22Rv1 (cell line): Measurements from ENCODE around the gene CD200R1L.

ENCODE experiments used
- H3K27ac ChIP-seq: fragments of 450-650 bp; 2 replicates; pipeline ENCODE4 v1.5.1; 2017
- CTCF ChIP-seq: fragments of 450-650 bp; IDR thresholded peaks from 2 replicates; pipeline ENCODE4 v1.5.1; 2017; ENCODE audit warnings: mild to moderate bottlenecking
- ZFX ChIP-seq: fragments of 450-650 bp; IDR thresholded peaks from 2 replicates; pipeline ENCODE4 v1.6.1; 2017; ENCODE audit warnings: antibody characterized with exemption, borderline replicate concordance

Gene CD200R1L

DNA sequence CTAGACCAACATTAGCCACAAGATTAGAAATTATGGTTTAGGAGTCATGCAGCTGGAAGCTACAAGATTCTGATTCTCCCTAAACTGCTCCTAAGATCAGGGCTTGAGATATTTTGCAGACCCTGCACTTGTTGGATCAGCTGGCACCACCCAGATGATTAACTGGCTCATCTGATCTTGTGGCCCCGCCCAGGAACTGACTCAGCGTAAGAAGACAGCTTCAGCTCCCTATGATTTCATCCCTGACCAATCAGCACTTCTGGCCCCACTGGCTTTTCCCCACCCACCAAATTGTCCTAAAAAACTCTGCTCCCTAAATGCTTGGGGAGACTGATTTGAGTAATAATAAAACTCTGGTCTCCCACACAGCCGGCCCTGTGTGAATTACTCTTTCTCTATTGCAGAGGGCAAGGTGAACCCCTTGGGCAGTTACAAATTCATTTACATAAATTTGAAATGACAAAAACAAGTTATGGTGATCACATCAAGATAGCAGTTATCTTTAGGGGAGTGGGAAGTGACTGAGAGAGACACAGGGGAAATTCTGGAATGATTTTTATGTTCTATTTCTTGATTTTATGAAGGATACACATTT lies 76.5 kb downstream of the CD200R1L start:
- H3K27ac ChIP-seq, result no peak overlapping the region
- no peak for TF ChIP-seq ZFX
- TF ChIP-seq CTCF, result no peak

- no peak for TF ChIP-seq ZFX
- no peak for TF ChIP-seq CTCF
Observed at GRCh38 chr3:112769286-112769978, 77.2 kb downstream of the CD200R1L start.

DNA sequence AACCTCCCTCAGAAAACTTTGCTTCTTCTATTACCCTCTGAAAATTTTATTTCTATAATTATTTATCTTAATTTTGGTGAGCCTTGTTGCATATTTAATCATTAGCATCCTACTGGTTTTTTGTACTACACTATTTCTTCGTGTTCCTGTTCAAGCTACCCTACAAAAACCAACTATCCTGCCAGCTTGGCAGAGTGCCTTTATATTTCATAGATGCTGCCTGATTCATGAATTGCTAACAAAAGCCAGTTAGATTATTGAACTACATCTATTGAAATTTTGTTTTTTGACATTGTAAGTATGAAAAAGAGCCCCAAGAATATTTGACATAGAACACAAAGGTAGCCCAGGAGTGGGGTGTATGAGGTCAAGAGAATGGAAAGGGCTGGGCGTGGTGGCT lies 78.9 kb downstream of the CD200R1L start:
- TF ChIP-seq CTCF, result no peak
- TF ChIP-seq ZFX, result no peak
- no peak overlapping the region for H3K27ac ChIP-seq

More at GRCh38 chr3:112769286-112769978, 77.2 kb downstream of the CD200R1L start:
- no peak overlapping the region for H3K27ac ChIP-seq

GRCh38 chr3:112767177-112767576 lies 79.5 kb downstream of the CD200R1L start:
- no peak overlapping the region for H3K27ac ChIP-seq
- no peak for TF ChIP-seq CTCF
- TF ChIP-seq ZFX, result no peak
